HUDEP-2 (cell line): Measurements from ENCODE around the gene CTRL.

Experiments used
- DNase-seq, 76 experiments: peaks; one replicate each; lab custom pipeline; 2025; ENCODE audit not compliant: unreplicated experiment in 76 of 76; lab: John Stamatoyannopoulos, UW

Gene CTRL

GRCh38 chr16:67897231-67897630 is 34.4 kb downstream of the CTRL start:
- no peak for DNase-seq

- peak in 4 of 76 experiments; percentile 2 to 28 (median 16) for DNase-seq
These were observed 37.8 kb downstream of the CTRL start for GRCh38 chr16:67893743-67894399.

GRCh38 chr16:67892899-67893742 is 38.5 kb downstream of the CTRL start, which contains the start of gene PSKH1:
Gene PSKH1 (plus strand): TSS chr16:67893254. CDS start chr16:67908750, 15,496 bp downstream.
- peak in 74 of 76 experiments; percentile 53 to 98 (median 92) for DNase-seq

- no peak for DNase-seq
These were observed 39.3 kb downstream of the CTRL start for GRCh38 chr16:67892375-67892774.

- no peak for DNase-seq
These were observed 43.3 kb downstream of the CTRL start for GRCh38 chr16:67888331-67888730.

GRCh38 chr16:67886387-67886786 is 45.3 kb downstream of the CTRL start:
- no peak for DNase-seq

GRCh38 chr16:67885976-67886375 is 45.7 kb downstream of the CTRL start:
- no peak for DNase-seq

- DNase-seq = no peak
These were observed 46.1 kb downstream of the CTRL start for GRCh38 chr16:67885545-67885944.

- peak in 2 of 76 experiments; percentile 10 to 11 for DNase-seq
These were observed 47.0 kb downstream of the CTRL start, which contains the start of gene NRN1L for GRCh38 chr16:67884684-67885083. Gene NRN1L (plus strand): TSS chr16:67884885. CDS start chr16:67884904, 19 bp downstream.

GRCh38 chr16:67883872-67884261 is 47.8 kb downstream of the CTRL start:
- DNase-seq = peak in 51 of 76 experiments; percentile 8 to 64 (median 37)

- DNase-seq = peak in 1 of 76 experiments; percentile 41
These were observed 48.4 kb downstream of the CTRL start for GRCh38 chr16:67883146-67883871.

GRCh38 chr16:67882374-67883145 is 49.1 kb downstream of the CTRL start:
- no peak for DNase-seq

GRCh38 chr16:67881621-67882161 is 50.0 kb downstream of the CTRL start:
- DNase-seq = no peak

- DNase-seq = no peak
These were observed 51.1 kb downstream of the CTRL start for GRCh38 chr16:67880584-67880983.

- no peak for DNase-seq
These were observed 51.7 kb downstream of the CTRL start for GRCh38 chr16:67879936-67880335.
